ENCODE results near the gene DMRTC1. TPM values are rescaled to one million over a fixed set of nuclear protein-coding genes. Genes with fewer than 3 reads are reported as not detected.
"Not testable (repeated sequence)": the region's sequence is repeated elsewhere in the genome, so short reads cannot be mapped to it uniquely, and the experiment has no call there.

DMRTC1 gene
- total and polyA plus RNA-seq, 2 of the 8 experiments (the other 6 are each of a cell fraction or from before 2014, with no cell fraction given): not detected

GRCh38 chrX:72837532-72837931 lies 106.1 kb downstream of the DMRTC1 start:
- H3K79me2 ChIP-seq (ENCODE audit: control insufficient read depth in 1 of 2, insufficient read depth in 2 of 2, low read length in 2 of 2); H2AFZ ChIP-seq (ENCODE audit: low read length); H3K27me3 ChIP-seq (replicated peaks in 1 of 4; ENCODE audit: control insufficient read depth in 3 of 4, extremely low read depth in 1 of 4, insufficient read depth in 3 of 4, low read length in 3 of 4); H3K4me1 ChIP-seq (replicated peaks in 1 of 4; ENCODE audit: control insufficient read depth in 3 of 4, insufficient read depth in 4 of 4, low read length in 3 of 4); H2BK15ac ChIP-seq (ENCODE audit: low read length); H4K8ac ChIP-seq (ENCODE audit: extremely low read depth, insufficient read depth, low read length); H4K91ac ChIP-seq (replicated peaks; ENCODE audit: insufficient read length, low read length); H3K4me3 ChIP-seq (ENCODE audit: extremely low read depth in 1 of 4, insufficient read depth in 2 of 4, low read depth in 3 of 4, low read length in 4 of 4); H2BK20ac ChIP-seq (ENCODE audit: low read length); H3K36me3 ChIP-seq (ENCODE audit: control insufficient read depth in 2 of 4, insufficient read depth in 4 of 4, low read length in 3 of 4); DNase-seq (ENCODE audit: low read depth in 1 of 2, low spot score in 2 of 2); H3K23me2 ChIP-seq (ENCODE audit: low read depth, low read length); H2AK5ac ChIP-seq (ENCODE audit: low read depth, low read length); H3K27ac ChIP-seq (ENCODE audit: low read depth, low read length); H4K5ac ChIP-seq (ENCODE audit: insufficient read length, low read depth, low read length); CTCF ChIA-PET (ENCODE audit: partially characterized antibody); FAIRE-seq; H3K56ac ChIP-seq (replicated peaks; ENCODE audit: insufficient read length, low read depth, low read length); H4K20me1 ChIP-seq (replicated peaks in 1 of 2; ENCODE audit: control insufficient read depth in 1 of 2, insufficient read depth in 2 of 2, low read length in 2 of 2); H3K4me2 ChIP-seq (ENCODE audit: insufficient read depth in 1 of 2, low read depth in 2 of 2, low read length in 2 of 2); H2BK12ac ChIP-seq (ENCODE audit: low read depth, low read length); POLR2A ChIA-PET (ENCODE audit: partially characterized antibody); H3K9me3 ChIP-seq (ENCODE audit: insufficient read depth in 2 of 2, low read depth in 1 of 2, low read length in 1 of 2); H2BK120ac ChIP-seq (replicated peaks; ENCODE audit: low read depth, low read length); H3K14ac ChIP-seq (ENCODE audit: insufficient read length); H2BK5ac ChIP-seq (ENCODE audit: low read depth, low read length); H3K4ac ChIP-seq (replicated peaks; ENCODE audit: insufficient read length, low read depth, low read length); H3K23ac ChIP-seq (ENCODE audit: insufficient read length); H3K79me1 ChIP-seq (ENCODE audit: low read depth, low read length); H3K9ac ChIP-seq (replicated peaks in 1 of 4; ENCODE audit: extremely low read depth in 1 of 4, low read depth in 3 of 4, low read length in 3 of 4); H3K18ac ChIP-seq (ENCODE audit: extremely low read depth, low read length): not testable (repeated sequence)
- WGBS, 2 experiments (ENCODE audit: extremely low coverage in 1 of 2, insufficient coverage in 1 of 2, insufficient read length in 1 of 2, insufficient replicate concordance in 2 of 2, low coverage in 1 of 2, low lambda C conversion rate in 2 of 2, missing lambda C conversion rate in 1 of 2): no CpG with 5 or more reads among the region's 2 CpGs

DNA sequence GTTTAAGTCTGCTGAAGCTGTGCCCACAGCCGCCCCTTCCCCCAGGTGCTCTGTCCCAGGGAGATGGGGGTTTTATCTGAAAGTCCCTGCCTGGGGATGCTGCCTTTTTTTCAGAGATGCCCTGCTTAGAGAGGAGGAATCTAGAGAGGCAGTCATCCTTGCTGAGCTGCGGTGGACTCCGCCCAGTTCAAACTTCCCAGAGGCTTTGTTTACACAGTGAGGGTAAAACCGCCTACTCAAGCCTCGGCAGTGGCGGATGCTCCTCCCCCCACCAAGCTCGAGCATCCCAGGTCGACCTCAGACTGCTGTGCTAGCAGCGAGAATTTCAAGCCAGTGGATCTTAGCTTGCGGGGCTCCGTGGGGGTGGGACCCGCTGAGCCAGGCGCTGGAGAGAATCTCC lies 112.9 kb downstream of the DMRTC1 start:
- not testable (repeated sequence) for H3K18ac ChIP-seq (ENCODE audit: extremely low read depth, low read length)

More for the DNA sequence above, 112.9 kb downstream of the DMRTC1 start:
- H4K5ac ChIP-seq (ENCODE audit: insufficient read length, low read depth, low read length); H2BK120ac ChIP-seq (replicated peaks; ENCODE audit: low read depth, low read length); H2AK5ac ChIP-seq (ENCODE audit: low read depth, low read length); H2BK20ac ChIP-seq (ENCODE audit: low read length); H2BK15ac ChIP-seq (ENCODE audit: low read length); H3K9ac ChIP-seq (replicated peaks in 1 of 4; ENCODE audit: extremely low read depth in 1 of 4, low read depth in 3 of 4, low read length in 3 of 4); H3K79me1 ChIP-seq (ENCODE audit: low read depth, low read length); H3K23ac ChIP-seq (ENCODE audit: insufficient read length); H4K8ac ChIP-seq (ENCODE audit: extremely low read depth, insufficient read depth, low read length); H4K91ac ChIP-seq (replicated peaks; ENCODE audit: insufficient read length, low read length); H4K20me1 ChIP-seq (replicated peaks in 1 of 2; ENCODE audit: control insufficient read depth in 1 of 2, insufficient read depth in 2 of 2, low read length in 2 of 2); H3K23me2 ChIP-seq (ENCODE audit: low read depth, low read length); H3K4me2 ChIP-seq (ENCODE audit: insufficient read depth in 1 of 2, low read depth in 2 of 2, low read length in 2 of 2); H2BK5ac ChIP-seq (ENCODE audit: low read depth, low read length); H3K79me2 ChIP-seq (ENCODE audit: control insufficient read depth in 1 of 2, insufficient read depth in 2 of 2, low read length in 2 of 2); H2AFZ ChIP-seq (ENCODE audit: low read length); H3K4ac ChIP-seq (replicated peaks; ENCODE audit: insufficient read length, low read depth, low read length); CTCF ChIA-PET (ENCODE audit: partially characterized antibody); FAIRE-seq; H3K4me1 ChIP-seq (replicated peaks in 1 of 4; ENCODE audit: control insufficient read depth in 3 of 4, insufficient read depth in 4 of 4, low read length in 3 of 4); H3K9me3 ChIP-seq (ENCODE audit: insufficient read depth in 2 of 2, low read depth in 1 of 2, low read length in 1 of 2); POLR2A ChIA-PET (ENCODE audit: partially characterized antibody); H3K56ac ChIP-seq (replicated peaks; ENCODE audit: insufficient read length, low read depth, low read length); H2BK12ac ChIP-seq (ENCODE audit: low read depth, low read length); H3K4me3 ChIP-seq (ENCODE audit: extremely low read depth in 1 of 4, insufficient read depth in 2 of 4, low read depth in 3 of 4, low read length in 4 of 4); H3K36me3 ChIP-seq (ENCODE audit: control insufficient read depth in 2 of 4, insufficient read depth in 4 of 4, low read length in 3 of 4); H3K27ac ChIP-seq (ENCODE audit: low read depth, low read length); H3K27me3 ChIP-seq (replicated peaks in 1 of 4; ENCODE audit: control insufficient read depth in 3 of 4, extremely low read depth in 1 of 4, insufficient read depth in 3 of 4, low read length in 3 of 4); H3K14ac ChIP-seq (ENCODE audit: insufficient read length); DNase-seq (ENCODE audit: low read depth in 1 of 2, low spot score in 2 of 2): not testable (repeated sequence)
- WGBS, 2 experiments (ENCODE audit: extremely low coverage in 1 of 2, insufficient coverage in 1 of 2, insufficient read length in 1 of 2, insufficient replicate concordance in 2 of 2, low coverage in 1 of 2, low lambda C conversion rate in 2 of 2, missing lambda C conversion rate in 1 of 2): no CpG with 5 or more reads among the region's 13 CpGs

Measured in H1 (cell line).